HG02884 (cell line): Measurements from ENCODE around the gene ZNF253.
"Not testable (repeated sequence)": the region's sequence is repeated elsewhere in the genome, so short reads cannot be mapped to it uniquely, and the experiment has no call there.

Experiments used
- ATAC-seq: cut with Tn5 transposase; IDR thresholded peaks from one replicate; pipeline ENCODE4 v1.9.1; 2021; ENCODE audit warnings: mild to moderate bottlenecking, moderate library complexity; ENCODE audit not compliant: unreplicated experiment

The ZNF253 gene

GRCh38 chr19:19892055-19892941 lies 26.6 kb downstream of the ZNF253 start:
- ATAC-seq: not testable (repeated sequence)

DNA sequence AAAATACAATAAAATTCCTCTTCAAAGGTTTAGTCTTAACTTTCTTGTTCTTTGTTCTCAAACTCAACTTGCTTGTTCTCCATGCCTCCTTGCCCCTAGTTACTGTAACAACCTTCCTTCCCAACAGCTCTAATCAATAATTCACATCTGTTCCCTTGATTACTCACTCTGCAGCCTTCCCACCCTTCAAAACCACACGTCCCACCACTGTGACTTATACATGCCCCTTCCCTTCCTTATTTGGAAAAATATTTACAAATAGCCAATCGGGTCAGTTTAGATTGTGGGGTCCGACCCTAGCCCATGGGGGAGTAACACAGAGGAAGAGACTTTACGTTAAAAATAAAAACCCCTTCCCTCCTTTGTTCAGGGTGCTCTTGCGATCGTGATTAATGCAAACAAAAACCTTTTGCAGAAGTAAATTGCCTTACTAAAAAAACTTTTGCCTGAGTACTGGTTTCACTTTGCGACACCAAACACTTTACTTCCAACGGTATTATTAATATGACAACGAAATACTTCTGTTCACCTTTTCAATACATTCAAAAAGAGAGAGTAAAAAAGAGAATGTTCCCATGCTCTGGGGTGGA lies 34.6 kb downstream of the ZNF253 start:
- no peak for ATAC-seq

- ATAC-seq: peak; percentile 83
These were observed 35.2 kb downstream of the ZNF253 start, which contains the start of gene ZNF93 for GRCh38 chr19:19900729-19901444. Gene ZNF93, plus strand, starts transcription at chr19:19900946. Its CDS starts 143 bp downstream, at chr19:19901089.

DNA sequence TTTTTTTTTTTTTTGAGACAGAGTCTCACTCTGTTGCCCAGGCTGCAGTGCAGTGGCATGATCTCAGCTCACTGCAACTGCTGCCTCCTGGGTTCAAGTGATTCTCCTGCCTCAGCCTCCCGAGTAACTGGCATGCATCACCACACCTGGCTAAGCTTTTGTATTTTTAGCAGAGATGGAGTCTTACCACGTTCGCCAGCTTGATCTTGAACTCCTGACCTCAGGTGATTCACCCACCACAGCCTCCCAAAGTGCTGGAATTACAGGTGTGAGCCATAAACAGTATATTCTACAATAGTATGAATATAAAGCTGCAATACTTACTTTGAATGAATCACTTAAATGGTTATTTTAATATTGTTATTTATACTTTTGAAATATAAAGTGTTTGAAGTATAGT lies 41.9 kb downstream of the ZNF253 start:
- not testable (repeated sequence) for ATAC-seq

GRCh38 chr19:19909654-19910053 lies 44.0 kb downstream of the ZNF253 start:
- no peak for ATAC-seq

GRCh38 chr19:19911150-19911549 lies 45.5 kb downstream of the ZNF253 start:
- no peak for ATAC-seq

- ATAC-seq: no peak
These were observed 48.9 kb downstream of the ZNF253 start for GRCh38 chr19:19914596-19914995.

DNA sequence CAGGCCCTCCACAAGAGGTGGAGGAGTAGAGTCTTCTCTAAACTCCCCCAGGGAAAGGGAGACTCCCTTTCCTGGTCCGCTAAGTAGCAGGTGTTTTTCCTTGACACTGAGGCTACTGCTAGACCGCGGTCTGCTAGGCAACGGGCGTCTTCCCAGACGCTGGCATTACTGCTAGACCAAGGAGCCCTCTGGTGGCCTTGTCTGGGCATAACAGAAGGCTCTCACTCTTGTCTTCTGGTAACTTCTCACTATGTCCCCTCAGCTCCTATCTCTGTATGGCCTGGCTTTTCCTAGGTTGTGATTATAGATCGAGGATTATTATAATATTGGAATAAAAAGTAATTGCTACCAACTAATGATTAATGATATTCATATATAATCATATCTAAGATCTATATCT lies 64.7 kb downstream of the ZNF253 start:
- not testable (repeated sequence) for ATAC-seq

- not testable (repeated sequence) for ATAC-seq
These were observed 68.0 kb downstream of the ZNF253 start for GRCh38 chr19:19933432-19934314.

DNA sequence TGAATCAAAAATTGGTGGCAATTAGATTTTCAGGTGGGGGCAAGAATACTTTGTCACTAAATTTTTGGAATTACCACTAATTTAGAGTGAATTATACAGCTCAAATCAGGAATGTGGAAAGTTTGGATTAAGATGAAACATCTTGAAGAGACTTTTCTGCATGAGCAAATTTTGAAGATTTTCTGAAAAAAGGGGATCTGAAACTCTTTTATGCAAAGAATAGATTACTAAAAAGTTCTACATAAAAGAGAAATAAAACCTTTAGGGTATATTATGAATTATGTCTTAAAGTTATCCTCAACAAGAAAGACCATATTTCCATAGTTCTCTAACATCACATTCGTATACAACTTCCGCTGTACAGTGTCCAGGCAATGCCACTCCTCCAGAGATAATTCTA lies 71.7 kb downstream of the ZNF253 start:
- no peak for ATAC-seq

DNA sequence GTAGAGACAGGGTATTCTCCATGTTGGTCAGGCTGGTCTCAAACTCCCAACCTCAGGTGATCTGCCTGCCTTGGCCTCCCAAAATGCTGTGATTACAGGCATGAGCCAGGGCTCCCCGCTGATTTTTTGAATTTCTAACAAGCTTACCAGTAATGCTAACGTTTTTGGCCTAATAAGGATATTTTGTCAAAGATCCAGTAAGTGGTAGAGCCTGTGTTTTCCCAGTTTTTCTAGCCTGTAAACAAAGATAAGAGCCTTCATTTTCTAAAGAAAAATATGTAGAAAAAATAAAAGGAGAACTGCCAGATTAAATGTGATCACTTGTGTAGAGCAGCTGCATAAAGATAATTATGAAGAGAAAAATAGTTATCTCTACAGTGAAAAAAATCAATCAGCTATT lies 72.8 kb downstream of the ZNF253 start:
- ATAC-seq: no peak

DNA sequence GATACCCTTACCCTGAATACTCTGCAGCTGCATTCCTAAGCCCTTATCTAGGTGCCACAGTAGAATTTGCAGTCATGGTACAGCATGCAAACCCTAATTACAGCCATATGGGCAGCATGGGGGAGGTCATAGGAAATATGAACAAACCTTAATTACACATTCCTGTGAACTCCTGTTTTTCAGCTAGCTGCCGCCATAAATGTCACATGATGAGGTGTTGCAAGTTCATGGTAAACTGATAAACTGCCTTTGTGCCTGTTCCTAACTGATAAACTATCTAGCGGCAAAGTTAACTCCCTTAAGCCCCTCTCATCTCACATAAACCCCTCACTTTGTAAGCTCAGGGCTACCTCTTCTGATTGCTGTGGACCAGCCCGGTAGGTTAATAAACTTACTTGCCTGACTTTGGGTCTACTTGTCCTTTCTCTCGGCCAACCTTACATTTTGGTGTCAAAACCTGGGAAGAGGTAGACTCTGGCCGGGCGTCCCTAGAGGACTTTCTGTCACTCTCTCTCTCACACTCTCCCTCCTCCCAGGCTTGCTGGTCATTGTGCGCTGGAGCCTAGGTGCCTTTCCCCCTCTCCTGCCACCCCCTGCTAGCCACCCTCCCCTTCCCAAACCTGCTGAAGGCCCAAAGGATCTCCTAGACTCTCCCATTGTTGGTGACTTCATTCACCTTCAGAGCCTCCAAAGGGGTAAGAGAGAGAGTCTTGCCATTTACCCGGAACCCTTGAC lies 78.3 kb downstream of the ZNF253 start:
- no peak for ATAC-seq
